ENCODE measurements around the gene RMND1. TPM values are rescaled to one million over a fixed set of nuclear protein-coding genes. Genes with fewer than 3 reads are reported as not detected.

Gene RMND1
- total and polyA plus RNA-seq, 12 donors, result 10.9 to 25.2 (median 14.7) TPM

- no peak for DNase-seq
- Histone ChIP-seq H3K36me3 (peaks cover 0 to 21% (median 0%) of the 10 kb centered on the region in 9 donors), H3K27me3 (no peaks in the 10 kb centered on the region), H3K27ac (peak overlapping the region in 1 of 10 donors; percentile 32), H3K9me3 (no peaks in the 10 kb centered on the region), H3K4me1 (peaks cover 0 to 47% (median 25%) of the 10 kb centered on the region in 9 donors), H3K4me3 (no peak overlapping the region)
- WGBS, 2 donors, result 89 to 97% methylated on average over 4 of the region's 4 CpGs
- ATAC-seq, result no peak
- intact Hi-C loops (cut with DNase I), result loop anchor here in 1 of 10 donors (10.0 kb wide), 1 partner anchor 678 kb away; no protein-coding TSS in a partner anchor
- no peak for TF ChIP-seq CTCF (IDR thresholded peaks at IDR 0.05)
Measured at GRCh38 chr6:151447237-151447636, 4.7 kb downstream of the RMND1 start.

- Histone ChIP-seq H3K36me3 (peaks cover 0 to 24% (median 0%) of the 10 kb centered on the region in 9 donors), H3K27ac (peak overlapping the region in 8 of 10 donors; percentile 30 to 65 (median 55)), H3K4me3 (no peak overlapping the region), H3K4me1 (peaks cover 0 to 51% (median 18%) of the 10 kb centered on the region in 9 donors), H3K27me3 (no peaks in the 10 kb centered on the region), H3K9me3 (no peaks in the 10 kb centered on the region)
- WGBS, 2 donors, result 8 to 14% methylated on average over 5 of the region's 5 CpGs
- no peak for DNase-seq
- no peak for TF ChIP-seq CTCF (IDR thresholded peaks at IDR 0.05)
- peak in 6 of 8 donors; percentile 16 to 61 (median 36) for ATAC-seq
- intact Hi-C loops (cut with DNase I), result loop anchor here in 1 of 10 donors (10.0 kb wide), 1 partner anchor 679 kb away; no protein-coding TSS in a partner anchor
Measured at GRCh38 chr6:151445482-151445881, 6.4 kb downstream of the RMND1 start.

GRCh38 chr6:151443911-151444621, 7.9 kb downstream of the RMND1 start:
- Histone ChIP-seq H3K9me3 (no peaks in the 10 kb centered on the region), H3K36me3 (peaks cover 0 to 24% (median 0%) of the 10 kb centered on the region in 9 donors), H3K27me3 (no peaks in the 10 kb centered on the region), H3K27ac (peak overlapping the region in 1 of 10 donors; percentile 37), H3K4me3 (no peak overlapping the region), H3K4me1 (peaks cover 2 to 64% (median 23%) of the 10 kb centered on the region in 9 donors)
- no peak for TF ChIP-seq CTCF (IDR thresholded peaks at IDR 0.05)
- ATAC-seq (no peak), DNase-seq (no peak)
- intact Hi-C loops (cut with DNase I), result loop anchor here in 1 of 10 donors (5.0 to 10.0 kb wide), 2 partner anchors 33 to 681 kb away; no protein-coding TSS in a partner anchor
- WGBS, 2 donors, result 69 to 79% methylated on average over 4 of the region's 4 CpGs

- Histone ChIP-seq H3K27ac (peak overlapping the region in 1 of 10 donors; percentile 37), H3K4me3 (no peak overlapping the region), H3K36me3 (peaks cover 0 to 24% (median 0%) of the 10 kb centered on the region in 9 donors), H3K27me3 (no peaks in the 10 kb centered on the region), H3K4me1 (peaks cover 2 to 68% (median 24%) of the 10 kb centered on the region in 9 donors), H3K9me3 (no peaks in the 10 kb centered on the region)
- ATAC-seq, result no peak
- 83% methylated on average over 5 of the region's 5 CpGs for WGBS, 2 donors
- intact Hi-C loops (cut with DNase I), result loop anchor here in 1 of 10 donors (5.0 to 10.0 kb wide), 2 partner anchors 34 to 681 kb away; no protein-coding TSS in a partner anchor
- TF ChIP-seq CTCF (IDR thresholded peaks at IDR 0.05), result no peak
- no peak for DNase-seq
Measured at GRCh38 chr6:151443454-151443853, 8.5 kb downstream of the RMND1 start.
